Measurements from ENCODE around the gene RCN2.
"Not testable (repeated sequence)": the region's sequence is repeated elsewhere in the genome, so short reads cannot be mapped to it uniquely, and the experiment has no call there.

RCN2 gene, protein sequence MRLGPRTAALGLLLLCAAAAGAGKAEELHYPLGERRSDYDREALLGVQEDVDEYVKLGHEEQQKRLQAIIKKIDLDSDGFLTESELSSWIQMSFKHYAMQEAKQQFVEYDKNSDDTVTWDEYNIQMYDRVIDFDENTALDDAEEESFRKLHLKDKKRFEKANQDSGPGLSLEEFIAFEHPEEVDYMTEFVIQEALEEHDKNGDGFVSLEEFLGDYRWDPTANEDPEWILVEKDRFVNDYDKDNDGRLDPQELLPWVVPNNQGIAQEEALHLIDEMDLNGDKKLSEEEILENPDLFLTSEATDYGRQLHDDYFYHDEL

DNA sequence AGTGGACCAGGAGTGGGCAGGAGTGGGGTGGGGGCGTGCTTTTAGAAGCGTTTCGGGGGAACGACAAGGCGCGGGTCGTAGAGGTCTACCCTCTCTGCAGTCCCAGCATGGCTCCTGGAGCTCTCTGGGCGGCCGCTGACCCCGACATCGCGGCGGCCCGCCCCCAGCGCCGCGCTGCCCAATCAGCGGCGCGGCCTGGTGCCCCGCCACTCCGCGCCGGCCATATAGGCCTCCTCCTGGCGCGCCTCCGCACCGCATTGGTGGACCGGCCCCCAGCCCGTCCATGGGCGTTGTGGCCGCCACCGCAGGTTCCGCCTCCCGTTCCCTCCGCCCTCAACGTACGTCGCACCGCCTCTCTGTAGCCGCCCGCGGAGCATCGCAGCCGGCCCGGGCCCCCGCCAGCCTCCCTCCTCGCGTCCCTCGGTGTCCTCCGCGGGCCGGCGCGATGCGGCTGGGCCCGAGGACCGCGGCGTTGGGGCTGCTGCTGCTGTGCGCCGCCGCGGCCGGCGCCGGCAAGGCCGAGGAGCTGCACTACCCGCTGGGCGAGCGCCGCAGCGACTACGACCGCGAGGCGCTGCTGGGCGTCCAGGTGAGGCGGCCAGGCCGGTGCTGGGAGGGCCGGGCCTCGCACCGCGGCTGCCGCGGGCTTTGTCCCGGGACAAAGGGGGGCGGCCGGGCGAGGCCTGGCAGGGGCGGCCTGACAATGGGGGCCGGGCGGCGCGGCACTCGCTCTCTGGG, at the start of gene RCN2:
TSS of gene RCN2 (plus strand) at position 353 of the 738 bp plus-strand sequence. CDS start at position 446, 93 bp downstream.
- TF ChIP-seq, protein P1, sequence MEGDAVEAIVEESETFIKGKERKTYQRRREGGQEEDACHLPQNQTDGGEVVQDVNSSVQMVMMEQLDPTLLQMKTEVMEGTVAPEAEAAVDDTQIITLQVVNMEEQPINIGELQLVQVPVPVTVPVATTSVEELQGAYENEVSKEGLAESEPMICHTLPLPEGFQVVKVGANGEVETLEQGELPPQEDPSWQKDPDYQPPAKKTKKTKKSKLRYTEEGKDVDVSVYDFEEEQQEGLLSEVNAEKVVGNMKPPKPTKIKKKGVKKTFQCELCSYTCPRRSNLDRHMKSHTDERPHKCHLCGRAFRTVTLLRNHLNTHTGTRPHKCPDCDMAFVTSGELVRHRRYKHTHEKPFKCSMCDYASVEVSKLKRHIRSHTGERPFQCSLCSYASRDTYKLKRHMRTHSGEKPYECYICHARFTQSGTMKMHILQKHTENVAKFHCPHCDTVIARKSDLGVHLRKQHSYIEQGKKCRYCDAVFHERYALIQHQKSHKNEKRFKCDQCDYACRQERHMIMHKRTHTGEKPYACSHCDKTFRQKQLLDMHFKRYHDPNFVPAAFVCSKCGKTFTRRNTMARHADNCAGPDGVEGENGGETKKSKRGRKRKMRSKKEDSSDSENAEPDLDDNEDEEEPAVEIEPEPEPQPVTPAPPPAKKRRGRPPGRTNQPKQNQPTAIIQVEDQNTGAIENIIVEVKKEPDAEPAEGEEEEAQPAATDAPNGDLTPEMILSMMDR (IDR thresholded peaks at IDR 0.05; ENCODE audit: borderline replicate concordance, insufficient read depth, low read depth, low read length), result no peak
- peak within 1 kb of the TSS; percentile 53 for H3K4me3 ChIP-seq (ENCODE audit: low read depth, low read length)

DNA sequence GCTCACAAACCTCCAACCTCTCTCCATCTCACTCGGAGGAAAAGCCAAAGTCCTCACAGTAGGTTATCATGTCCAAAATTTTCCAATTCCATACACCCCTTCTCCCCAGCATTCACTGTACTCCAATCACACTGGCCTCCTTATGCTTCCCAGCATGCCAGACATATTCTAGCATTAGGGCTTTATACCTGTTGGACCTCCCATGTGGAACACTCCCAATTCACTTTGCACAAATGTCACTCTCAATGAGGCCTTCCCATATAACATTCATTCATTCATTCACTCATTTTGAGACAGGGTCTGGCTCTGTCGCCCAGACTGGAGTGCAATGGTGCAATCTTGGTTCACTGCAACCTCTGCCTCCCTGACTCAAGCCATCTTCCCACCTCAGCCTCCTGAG, 46.3 kb upstream of the RCN2 start:
- TF ChIP-seq, protein P1 (IDR thresholded peaks at IDR 0.05; ENCODE audit: borderline replicate concordance, insufficient read depth, low read depth, low read length), result no peak
- no peak overlapping the region for H3K4me3 ChIP-seq (ENCODE audit: low read depth, low read length)

DNA sequence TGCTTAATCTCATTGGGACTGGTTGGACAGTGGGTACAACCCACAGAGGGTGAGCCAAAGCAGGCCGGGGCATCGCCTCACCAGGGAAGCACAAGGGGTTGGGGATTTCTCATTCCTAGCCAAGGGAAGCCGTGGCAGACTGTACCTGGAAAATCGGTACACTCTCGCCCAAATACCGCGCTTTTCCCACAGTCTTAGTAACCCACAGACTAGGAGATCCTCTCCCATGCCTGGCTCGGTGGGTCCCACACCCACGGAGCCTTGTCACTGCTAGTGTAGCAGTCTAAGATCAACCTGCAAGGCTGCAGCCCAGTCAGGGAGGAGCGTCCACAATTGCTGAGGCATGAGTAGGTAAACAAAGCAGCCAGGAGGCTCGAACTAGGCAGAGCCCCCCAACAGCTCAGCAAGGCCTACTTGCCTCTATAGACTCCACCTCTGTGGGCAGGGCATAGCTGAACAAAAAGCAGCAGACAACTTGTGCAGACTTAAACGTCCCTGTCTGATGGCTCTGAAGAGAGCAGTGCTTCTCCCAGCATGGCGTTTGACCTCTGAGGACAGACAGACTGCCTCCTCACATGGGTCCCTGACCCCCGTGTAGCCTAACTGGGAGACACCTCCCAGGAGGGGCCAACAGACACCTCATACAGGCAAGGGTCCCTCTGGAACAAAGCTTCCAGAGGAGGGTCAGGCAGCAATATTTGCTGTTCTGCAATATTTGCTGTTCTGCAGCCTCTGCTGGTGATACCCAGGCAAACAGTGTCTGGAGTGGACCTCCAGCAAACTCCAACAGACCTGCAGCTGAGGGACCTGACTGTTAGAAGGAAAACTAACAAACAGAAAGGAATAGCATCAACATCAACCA, 44.0 kb upstream of the RCN2 start:
- not testable (repeated sequence) for H3K4me3 ChIP-seq (ENCODE audit: low read depth, low read length)

DNA sequence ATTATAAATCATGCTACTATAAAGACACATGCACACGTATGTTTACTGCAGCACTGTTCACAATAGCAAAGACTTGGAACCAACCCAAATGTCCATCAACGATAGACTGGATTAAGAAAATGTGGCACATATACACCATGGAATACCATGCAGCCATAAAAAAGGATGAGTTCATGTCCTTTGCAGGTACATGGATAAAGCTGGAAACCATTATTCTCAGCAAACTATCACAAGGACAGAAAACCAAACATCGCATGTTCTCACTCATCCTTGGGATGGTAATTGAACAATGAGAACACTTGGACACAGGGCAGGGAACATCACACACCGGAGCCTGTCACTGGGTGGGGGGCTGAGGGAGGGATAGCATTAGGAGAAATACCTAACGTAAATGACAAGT, 38.7 kb upstream of the RCN2 start:
- H3K4me3 ChIP-seq (ENCODE audit: low read depth, low read length), result not testable (repeated sequence)

DNA sequence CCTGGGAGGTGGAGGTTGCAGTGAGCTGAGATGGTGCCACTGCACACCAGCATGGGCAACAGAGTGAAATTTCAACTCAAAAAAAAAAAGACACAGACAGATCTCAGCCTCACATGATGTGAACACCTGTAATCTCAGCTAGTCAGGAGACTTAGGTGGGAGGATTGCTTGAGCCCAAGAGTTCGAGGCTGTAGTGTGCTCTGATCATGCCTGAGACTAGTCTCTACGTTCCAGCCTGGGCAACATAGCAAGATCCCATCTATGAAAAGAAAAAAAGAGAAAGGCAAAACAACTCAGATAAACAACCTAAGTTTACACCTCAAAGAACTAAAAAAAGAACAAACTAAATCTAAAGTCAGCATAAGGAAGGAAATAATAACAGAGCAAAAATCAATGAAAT, 37.4 kb upstream of the RCN2 start:
- TF ChIP-seq, protein P1 (IDR thresholded peaks at IDR 0.05; ENCODE audit: borderline replicate concordance, insufficient read depth, low read depth, low read length), result no peak
- no peak overlapping the region for H3K4me3 ChIP-seq (ENCODE audit: low read depth, low read length)

DNA sequence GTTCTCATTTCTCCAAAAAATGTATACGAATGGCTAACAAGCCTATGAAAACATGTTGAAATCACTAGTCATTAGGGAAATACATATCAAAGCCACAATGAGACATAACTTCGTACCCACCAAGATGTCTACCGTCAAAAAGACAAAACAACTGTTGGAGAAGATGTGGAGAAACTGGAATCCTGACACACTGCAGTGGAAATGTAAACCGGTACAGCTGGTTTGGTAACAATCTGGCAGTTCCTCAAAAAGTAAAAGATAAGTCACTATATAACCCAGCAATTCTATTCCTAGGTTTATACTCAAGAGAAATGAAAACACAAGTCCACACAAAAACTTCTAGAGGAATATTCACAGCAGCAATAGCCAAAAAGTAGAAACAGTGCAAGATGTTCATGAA, 33.4 kb upstream of the RCN2 start:
- TF ChIP-seq, protein P1 (IDR thresholded peaks at IDR 0.05; ENCODE audit: borderline replicate concordance, insufficient read depth, low read depth, low read length), result no peak
- no peak overlapping the region for H3K4me3 ChIP-seq (ENCODE audit: low read depth, low read length)

DNA sequence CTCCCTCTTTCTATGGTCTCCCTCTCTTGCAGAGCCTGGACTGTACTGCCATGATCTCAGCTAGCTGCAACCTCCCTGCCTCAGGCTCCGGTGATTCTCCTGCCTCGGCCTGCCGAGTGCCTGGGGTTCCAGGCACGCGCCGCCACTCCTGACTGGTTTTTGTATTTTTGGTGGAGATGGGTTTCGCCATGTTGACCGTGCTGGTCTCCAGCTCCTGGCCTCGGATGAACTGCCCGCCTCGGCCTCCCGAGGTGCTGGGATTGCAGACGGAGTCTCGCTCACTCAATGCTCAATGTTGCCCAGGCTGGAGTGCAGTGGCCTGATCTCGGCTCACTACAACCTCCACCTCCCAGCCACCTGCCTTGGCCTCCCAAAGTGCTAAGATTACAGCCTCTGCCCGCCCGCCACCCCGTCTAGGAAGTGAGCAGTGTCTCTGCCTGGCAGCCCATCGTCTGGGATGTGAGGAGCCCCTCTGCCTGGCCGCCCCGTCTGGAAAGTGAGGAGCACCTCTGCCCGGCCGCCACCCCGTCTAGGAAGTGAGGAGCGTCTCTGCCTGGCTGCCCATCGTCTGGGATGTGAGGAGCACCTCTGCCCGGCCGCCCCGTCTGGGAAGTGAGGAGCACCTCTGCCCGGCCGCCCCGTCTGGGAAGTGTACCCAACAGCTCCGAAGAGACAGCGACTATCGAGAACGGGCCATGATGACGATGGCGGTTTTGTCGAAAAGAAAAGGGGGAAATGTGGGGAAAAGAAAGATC, 32.2 kb upstream of the RCN2 start:
- H3K4me3 ChIP-seq (ENCODE audit: low read depth, low read length), result not testable (repeated sequence)

DNA sequence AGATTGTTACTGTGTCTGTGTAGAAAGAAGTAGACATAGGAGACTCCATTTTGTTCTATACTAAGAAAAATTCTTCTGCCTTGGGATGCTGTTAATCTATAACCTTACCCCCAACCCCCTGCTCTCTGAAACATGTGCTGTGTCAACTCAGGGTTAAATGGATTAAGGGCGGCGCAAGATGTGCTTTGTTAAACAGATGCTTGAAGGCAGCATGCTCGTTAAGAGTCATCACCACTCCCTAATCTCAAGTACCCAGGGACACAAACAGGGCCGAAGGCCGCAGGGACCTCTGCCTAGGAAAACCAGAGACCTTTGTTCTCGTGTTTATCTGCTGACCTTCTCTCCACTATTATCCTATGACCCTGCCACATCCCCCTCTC, 31.6 kb upstream of the RCN2 start:
- not testable (repeated sequence) for H3K4me3 ChIP-seq (ENCODE audit: low read depth, low read length)
